Chondrocyte (in vitro differentiated cells): ENCODE data around the gene PNPLA6. TPM values are rescaled to one million over a fixed set of nuclear protein-coding genes. Genes with fewer than 3 reads are reported as not detected.

Experiments
- DNase-seq: peaks from one replicate; pipeline ENCODE4 v3.0.0; 2021; ENCODE audit warnings: mixed read lengths, low spot score
- H3K27ac Mint-ChIP-seq: one replicate; pipeline ENCODE4 v1.8.0; 2021; ENCODE audit warnings: mild to moderate bottlenecking, moderate library complexity, mixed read lengths; ENCODE audit not compliant: unreplicated experiment
- H3K27me3 Mint-ChIP-seq: 2 replicates; pipeline ENCODE4 v1.8.0; 2021; ENCODE audit warnings: low read depth, mixed read lengths
- H3K36me3 Mint-ChIP-seq: 2 replicates; pipeline ENCODE4 v1.8.0; 2021; ENCODE audit warnings: low read depth, mixed read lengths
- H3K4me1 Mint-ChIP-seq: 2 replicates; pipeline ENCODE4 v1.8.0; 2021; ENCODE audit warnings: low read depth, mild to moderate bottlenecking, mixed read lengths
- H3K4me3 Mint-ChIP-seq: one replicate; pipeline ENCODE4 v1.8.0; 2021; ENCODE audit warnings: mild to moderate bottlenecking, moderate library complexity, mixed read lengths; ENCODE audit not compliant: unreplicated experiment
- H3K9me3 Mint-ChIP-seq: 2 replicates; pipeline ENCODE4 v1.8.0; 2021; ENCODE audit warnings: low read depth, mixed read lengths
- total RNA-seq: library from RNA; stranded (reverse); gene quantifications from 3 replicates; pipeline ENCODE4 v1.2.1, GENCODE V29; 2021
- TF ChIP-seq, protein P1 (sequence below): fragments of 200-600 bp; sonication (generic); IDR thresholded peaks from 2 replicates; pipeline ENCODE4 v1.5.0; 2021; ENCODE audit warnings: antibody characterized with exemption, mild to moderate bottlenecking, moderate library complexity

Gene PNPLA6
- total RNA-seq, 1 donor from 2014 or later = 87.9 TPM

DNA sequence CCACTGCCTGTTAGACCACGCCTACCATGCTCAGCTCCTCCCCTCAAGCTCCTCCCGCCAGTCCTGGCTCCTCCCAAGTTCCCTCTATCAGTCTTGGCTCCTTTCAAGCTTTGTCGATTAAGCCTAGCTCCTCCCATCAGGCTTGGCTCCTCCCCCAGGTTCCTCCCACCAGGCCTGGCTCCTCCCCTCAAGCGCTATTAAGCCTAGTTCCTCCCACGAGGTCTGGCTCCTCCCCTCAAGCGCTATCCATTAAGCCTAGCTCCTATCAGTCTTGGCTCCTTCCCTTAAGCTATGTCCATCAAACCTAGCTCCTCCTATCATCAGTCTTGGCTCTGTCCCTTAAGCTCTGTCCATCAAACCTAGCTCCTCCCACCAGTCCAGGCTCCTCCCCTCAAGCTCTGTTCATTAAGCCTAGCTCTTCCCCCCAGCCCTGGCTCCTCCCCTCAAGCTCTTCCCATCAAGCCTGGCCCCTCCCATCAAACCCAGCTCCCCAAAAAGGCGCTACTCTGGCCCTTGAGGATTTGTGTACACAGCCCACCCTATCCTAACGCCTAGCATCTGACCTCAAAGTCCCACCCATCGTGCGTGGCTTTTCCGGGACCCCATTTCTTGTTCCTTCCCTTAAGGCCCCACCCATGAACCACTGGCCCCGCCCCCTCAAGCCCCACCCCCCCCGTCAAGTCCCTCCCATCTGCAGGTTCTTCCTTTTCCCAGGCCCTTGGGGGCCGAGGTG lies 70.1 kb downstream of the PNPLA6 start:
- H3K4me1 Mint-ChIP-seq = no peaks in the 10 kb centered on the region
- no peak for DNase-seq
- peaks cover 14% of the 10 kb centered on the region for H3K27me3 Mint-ChIP-seq
- H3K36me3 Mint-ChIP-seq = no peaks in the 10 kb centered on the region
- no peak overlapping the region for H3K27ac Mint-ChIP-seq
- TF ChIP-seq, protein P1, sequence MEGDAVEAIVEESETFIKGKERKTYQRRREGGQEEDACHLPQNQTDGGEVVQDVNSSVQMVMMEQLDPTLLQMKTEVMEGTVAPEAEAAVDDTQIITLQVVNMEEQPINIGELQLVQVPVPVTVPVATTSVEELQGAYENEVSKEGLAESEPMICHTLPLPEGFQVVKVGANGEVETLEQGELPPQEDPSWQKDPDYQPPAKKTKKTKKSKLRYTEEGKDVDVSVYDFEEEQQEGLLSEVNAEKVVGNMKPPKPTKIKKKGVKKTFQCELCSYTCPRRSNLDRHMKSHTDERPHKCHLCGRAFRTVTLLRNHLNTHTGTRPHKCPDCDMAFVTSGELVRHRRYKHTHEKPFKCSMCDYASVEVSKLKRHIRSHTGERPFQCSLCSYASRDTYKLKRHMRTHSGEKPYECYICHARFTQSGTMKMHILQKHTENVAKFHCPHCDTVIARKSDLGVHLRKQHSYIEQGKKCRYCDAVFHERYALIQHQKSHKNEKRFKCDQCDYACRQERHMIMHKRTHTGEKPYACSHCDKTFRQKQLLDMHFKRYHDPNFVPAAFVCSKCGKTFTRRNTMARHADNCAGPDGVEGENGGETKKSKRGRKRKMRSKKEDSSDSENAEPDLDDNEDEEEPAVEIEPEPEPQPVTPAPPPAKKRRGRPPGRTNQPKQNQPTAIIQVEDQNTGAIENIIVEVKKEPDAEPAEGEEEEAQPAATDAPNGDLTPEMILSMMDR = no peak
- no peaks in the 10 kb centered on the region for H3K9me3 Mint-ChIP-seq
- H3K4me3 Mint-ChIP-seq = no peak overlapping the region

GRCh38 chr19:7606289-7606688 lies 70.8 kb downstream of the PNPLA6 start:
- no peak overlapping the region for H3K4me3 Mint-ChIP-seq
- H3K36me3 Mint-ChIP-seq = no peaks in the 10 kb centered on the region
- DNase-seq = no peak
- H3K27ac Mint-ChIP-seq = no peak overlapping the region
- TF ChIP-seq, protein P1 = no peak
- peaks cover 14% of the 10 kb centered on the region for H3K27me3 Mint-ChIP-seq
- no peaks in the 10 kb centered on the region for H3K9me3 Mint-ChIP-seq
- H3K4me1 Mint-ChIP-seq = no peaks in the 10 kb centered on the region

DNA sequence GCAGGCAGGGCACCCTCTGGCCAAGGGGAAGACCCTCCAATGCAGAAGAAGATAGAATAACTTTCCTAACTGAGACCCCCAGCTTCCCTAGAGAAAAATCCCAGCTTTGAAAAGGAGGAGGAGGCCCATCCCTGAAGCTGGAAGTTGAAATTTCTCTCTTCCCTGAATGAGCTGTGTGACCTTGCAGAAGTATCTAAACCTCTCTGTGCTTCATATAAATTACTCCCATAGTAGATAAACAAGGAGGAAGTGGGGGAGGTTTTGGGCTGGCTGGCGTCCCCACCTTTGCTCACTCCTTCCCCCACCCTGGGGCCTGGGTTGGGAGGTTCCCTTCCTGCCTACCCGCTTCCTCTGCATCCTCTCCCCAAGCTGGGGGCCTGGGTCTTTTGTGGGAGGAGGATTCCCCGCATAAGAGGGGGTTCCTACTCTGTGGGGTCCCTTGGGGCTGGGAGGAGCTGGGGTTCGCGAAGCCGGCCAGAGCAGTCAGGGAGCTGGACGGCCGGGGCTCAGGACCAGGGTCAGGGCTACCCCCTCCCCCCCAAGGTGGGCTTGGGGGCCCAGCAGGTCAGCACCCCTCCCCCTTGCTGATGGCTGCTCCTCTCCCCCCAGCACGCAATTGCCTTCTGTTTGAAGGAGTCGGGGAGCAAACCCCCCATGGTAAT lies 71.8 kb downstream of the PNPLA6 start:
- H3K27me3 Mint-ChIP-seq = peaks cover 10% of the 10 kb centered on the region
- TF ChIP-seq, protein P1 = no peak
- H3K4me3 Mint-ChIP-seq = no peak overlapping the region
- no peak overlapping the region for H3K27ac Mint-ChIP-seq
- no peaks in the 10 kb centered on the region for H3K9me3 Mint-ChIP-seq
- no peaks in the 10 kb centered on the region for H3K36me3 Mint-ChIP-seq
- DNase-seq = no peak
- H3K4me1 Mint-ChIP-seq = no peaks in the 10 kb centered on the region

DNA sequence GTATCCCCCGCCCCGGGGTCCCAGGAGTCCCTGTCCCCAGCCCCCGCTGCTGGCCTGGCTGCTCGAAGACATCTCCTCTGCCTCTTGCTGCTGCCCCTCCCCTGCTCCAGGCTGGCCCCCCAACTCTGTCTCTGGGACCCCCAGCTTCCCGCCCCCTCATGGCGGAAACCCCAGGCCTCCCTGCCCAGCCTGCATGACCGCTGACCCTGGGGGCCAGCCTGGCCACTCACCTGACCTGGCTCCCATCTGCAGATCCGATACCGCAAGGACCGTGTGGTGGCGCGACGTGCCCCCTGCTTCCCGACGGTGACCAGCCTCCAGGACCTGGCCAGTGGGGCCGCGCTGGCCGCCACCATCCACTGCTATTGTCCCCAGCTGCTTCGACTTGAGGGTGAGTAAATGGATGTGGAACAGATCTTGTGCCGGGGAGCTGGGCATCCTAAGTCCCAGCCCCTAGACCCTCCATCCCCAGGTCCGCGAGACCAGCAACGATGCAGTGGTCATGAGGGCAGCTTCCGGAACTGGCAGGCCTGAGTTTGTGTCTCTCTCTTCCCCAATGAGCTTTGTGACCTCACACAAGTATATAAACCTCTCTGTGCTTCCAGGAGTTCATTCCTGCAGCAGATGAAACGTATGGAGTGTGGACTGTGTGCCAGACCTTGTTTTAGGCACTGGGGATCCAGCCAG lies 72.5 kb downstream of the PNPLA6 start:
- no peak for DNase-seq
- TF ChIP-seq, protein P1 = no peak
- H3K27ac Mint-ChIP-seq = no peak overlapping the region
- H3K4me3 Mint-ChIP-seq = no peak overlapping the region
- no peaks in the 10 kb centered on the region for H3K9me3 Mint-ChIP-seq
- H3K4me1 Mint-ChIP-seq = no peaks in the 10 kb centered on the region
- H3K27me3 Mint-ChIP-seq = peaks cover 9% of the 10 kb centered on the region
- H3K36me3 Mint-ChIP-seq = no peaks in the 10 kb centered on the region

GRCh38 chr19:7610491-7611240 lies 75.1 kb downstream of the PNPLA6 start:
- Mint-ChIP-seq H3K27me3 (peaks cover 2% of the 10 kb centered on the region), H3K9me3 (no peaks in the 10 kb centered on the region), H3K4me3 (no peak overlapping the region), H3K36me3 (no peaks in the 10 kb centered on the region), H3K4me1 (no peaks in the 10 kb centered on the region), H3K27ac (no peak overlapping the region)
- TF ChIP-seq, protein P1 = no peak
- DNase-seq = no peak
